ENCODE results near the gene PPME1. TPM values are rescaled to one million over a fixed set of nuclear protein-coding genes. Genes with fewer than 3 reads are reported as not detected.

PPME1 gene
- total RNA-seq, 1 experiment from 2014 or later: 68.3 TPM

- no peak overlapping the region for H3K27ac ChIP-seq (ENCODE audit: low read depth, low read length)
- ChIA-PET POLR2A (no interaction called here), CTCF (interaction anchor here (1.2 kb wide), 1 partner anchor 180 kb away, joined by 5 read pairs; no protein-coding TSS in a partner anchor), RAD21 (ENCODE audit: low non-redundant PET in 1 of 2, low total read pairs in 2 of 2, uncharacterized antibody in 2 of 2, unreplicated experiment in 2 of 2) (no interaction called here)
- H2AFZ ChIP-seq (ENCODE audit: low read depth, low read length, poor library complexity, severe bottlenecking): no peak overlapping the region
- H3K9me3 ChIP-seq (ENCODE audit: control insufficient read depth in 1 of 2, insufficient read depth in 1 of 2, low read depth in 1 of 2, low read length in 2 of 2): no peaks in the 10 kb centered on the region
- no peak overlapping the region for H3K9ac ChIP-seq (ENCODE audit: low read length)
- no TSS peak for BruUV-seq (replicated peaks)
- H4K20me1 ChIP-seq (ENCODE audit: insufficient read depth): no peaks in the 10 kb centered on the region
- intact Hi-C loops (cut with micrococcal nuclease): no loop called here
- H3K79me2 ChIP-seq (ENCODE audit: insufficient read depth, low read length): no peaks in the 10 kb centered on the region
- no peak overlapping the region for H3K4me2 ChIP-seq (ENCODE audit: low read length)
- no peaks in the 10 kb centered on the region for H3K4me1 ChIP-seq (ENCODE audit: control insufficient read depth in 1 of 2, insufficient read depth in 2 of 2, low read length in 2 of 2)
- ATAC-seq (no peak), DNase-seq (ENCODE audit: low read depth, low spot score) (no peak)
- TF ChIP-seq EGR1 (IDR thresholded peaks at IDR 0.05; ENCODE audit: low read depth) (no peak), ZNF274 (IDR thresholded peaks at IDR 0.05; ENCODE audit: low read depth, low read length) (no peak), YY1 (IDR thresholded peaks at IDR 0.05; ENCODE audit: extremely low read depth, insufficient replicate concordance, low read depth, low read length) (no peak), EZH2phosphoT487 (IDR thresholded peaks at IDR 0.05; ENCODE audit: borderline replicate concordance) (no peak), FOSL1 (IDR thresholded peaks at IDR 0.05; ENCODE audit: low read depth) (no peak), ZFX (IDR thresholded peaks at IDR 0.05) (no peak), POLR2AphosphoS5 (IDR thresholded peaks at IDR 0.05; ENCODE audit: low read depth, low read length) (no peak), JUND (IDR thresholded peaks at IDR 0.05) (no peak), EZH2 (IDR thresholded peaks at IDR 0.05) (no peak), ZBTB33 (IDR thresholded peaks at IDR 0.05; ENCODE audit: extremely low read depth, insufficient replicate concordance, low read length) (no peak), ELF1 (IDR thresholded peaks at IDR 0.05; ENCODE audit: borderline replicate concordance, low read depth) (no peak), RAD21 (IDR thresholded peaks at IDR 0.05; ENCODE audit: low read depth) (no peak), CTCF (IDR thresholded peaks at IDR 0.05 in 2 of 3, conservative IDR thresholded peaks at IDR 0.05 in 1 of 3; ENCODE audit: borderline replicate concordance in 1 of 3, insufficient read depth in 1 of 3, low read depth in 2 of 3, low read length in 2 of 3) (no peak)
- TF ChIP-seq, protein P1, sequence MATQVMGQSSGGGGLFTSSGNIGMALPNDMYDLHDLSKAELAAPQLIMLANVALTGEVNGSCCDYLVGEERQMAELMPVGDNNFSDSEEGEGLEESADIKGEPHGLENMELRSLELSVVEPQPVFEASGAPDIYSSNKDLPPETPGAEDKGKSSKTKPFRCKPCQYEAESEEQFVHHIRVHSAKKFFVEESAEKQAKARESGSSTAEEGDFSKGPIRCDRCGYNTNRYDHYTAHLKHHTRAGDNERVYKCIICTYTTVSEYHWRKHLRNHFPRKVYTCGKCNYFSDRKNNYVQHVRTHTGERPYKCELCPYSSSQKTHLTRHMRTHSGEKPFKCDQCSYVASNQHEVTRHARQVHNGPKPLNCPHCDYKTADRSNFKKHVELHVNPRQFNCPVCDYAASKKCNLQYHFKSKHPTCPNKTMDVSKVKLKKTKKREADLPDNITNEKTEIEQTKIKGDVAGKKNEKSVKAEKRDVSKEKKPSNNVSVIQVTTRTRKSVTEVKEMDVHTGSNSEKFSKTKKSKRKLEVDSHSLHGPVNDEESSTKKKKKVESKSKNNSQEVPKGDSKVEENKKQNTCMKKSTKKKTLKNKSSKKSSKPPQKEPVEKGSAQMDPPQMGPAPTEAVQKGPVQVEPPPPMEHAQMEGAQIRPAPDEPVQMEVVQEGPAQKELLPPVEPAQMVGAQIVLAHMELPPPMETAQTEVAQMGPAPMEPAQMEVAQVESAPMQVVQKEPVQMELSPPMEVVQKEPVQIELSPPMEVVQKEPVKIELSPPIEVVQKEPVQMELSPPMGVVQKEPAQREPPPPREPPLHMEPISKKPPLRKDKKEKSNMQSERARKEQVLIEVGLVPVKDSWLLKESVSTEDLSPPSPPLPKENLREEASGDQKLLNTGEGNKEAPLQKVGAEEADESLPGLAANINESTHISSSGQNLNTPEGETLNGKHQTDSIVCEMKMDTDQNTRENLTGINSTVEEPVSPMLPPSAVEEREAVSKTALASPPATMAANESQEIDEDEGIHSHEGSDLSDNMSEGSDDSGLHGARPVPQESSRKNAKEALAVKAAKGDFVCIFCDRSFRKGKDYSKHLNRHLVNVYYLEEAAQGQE (IDR thresholded peaks at IDR 0.05; ENCODE audit: low read depth): no peak
- no peaks in the 10 kb centered on the region for H3K36me3 ChIP-seq (ENCODE audit: control insufficient read depth in 1 of 2, insufficient read depth in 2 of 2, low read length in 2 of 2)
- H3K4me3 ChIP-seq (replicated peaks in 1 of 2; ENCODE audit: low read depth in 1 of 2, low read length in 2 of 2): no peak overlapping the region
- H3K9me2 ChIP-seq (ENCODE audit: insufficient read depth): peaks cover 3% of the 10 kb centered on the region; the same call in 1 of the 2 replicates
- H3K27me3 ChIP-seq (ENCODE audit: insufficient read depth, low read length): no peaks in the 10 kb centered on the region
These were observed 98.2 kb downstream of the PPME1 start for GRCh38 chr11:74269161-74269811.
